Myocyte (in vitro differentiated cells): Measurements from ENCODE around the gene SV2B. TPM values are rescaled to one million over a fixed set of nuclear protein-coding genes. Genes with fewer than 3 reads are reported as not detected.
A peak's percentile ranks its signal among the peaks of the same experiment; 100 is the strongest.

ENCODE experiments used
- DNase-seq: peaks from one replicate; pipeline ENCODE4 v3.0.0-alpha.2; 2012; ENCODE audit warnings: low read depth
- total RNA-seq: library from RNA; depleted of rRNA; stranded (reverse); fragments of >200 nt; gene quantifications from 2 replicates; pipeline ENCODE4 v1.2.3, GENCODE V29; 2014

Gene SV2B
- total RNA-seq, 1 donor from 2014 or later: not detected

GRCh38 chr15:91263632-91264531 lies 163.8 kb downstream of the SV2B start:
- peak; percentile 15 for DNase-seq

GRCh38 chr15:91264651-91265351 lies 164.7 kb downstream of the SV2B start:
- no peak for DNase-seq

- DNase-seq: no peak
Observed at GRCh38 chr15:91265416-91265940, 165.4 kb downstream of the SV2B start.

GRCh38 chr15:91268510-91268909 lies 168.5 kb downstream of the SV2B start:
- DNase-seq: no peak

GRCh38 chr15:91270747-91271146 lies 170.7 kb downstream of the SV2B start:
- DNase-seq: no peak

GRCh38 chr15:91271565-91272153 lies 171.6 kb downstream of the SV2B start:
- DNase-seq: peak; percentile 78

- no peak for DNase-seq
Observed at GRCh38 chr15:91275844-91276243, 175.8 kb downstream of the SV2B start.

- DNase-seq: no peak
Observed at GRCh38 chr15:91278951-91279350, 178.9 kb downstream of the SV2B start.

GRCh38 chr15:91279486-91279885 lies 179.4 kb downstream of the SV2B start:
- DNase-seq: no peak

GRCh38 chr15:91281947-91282346 lies 181.9 kb downstream of the SV2B start:
- no peak for DNase-seq

GRCh38 chr15:91282486-91282885 lies 182.4 kb downstream of the SV2B start:
- DNase-seq: no peak

GRCh38 chr15:91283155-91283554 lies 183.1 kb downstream of the SV2B start:
- DNase-seq: no peak

GRCh38 chr15:91284758-91285466 lies 184.9 kb downstream of the SV2B start:
- peak; percentile 8 for DNase-seq

- DNase-seq: no peak
Observed at GRCh38 chr15:91289324-91289723, 189.3 kb downstream of the SV2B start.

GRCh38 chr15:91290553-91290952 lies 190.5 kb downstream of the SV2B start:
- DNase-seq: no peak

- no peak for DNase-seq
Observed at GRCh38 chr15:91291673-91292072, 191.6 kb downstream of the SV2B start.

- no peak for DNase-seq
Observed at GRCh38 chr15:91294344-91294743, 194.3 kb downstream of the SV2B start.

GRCh38 chr15:91294795-91295194 lies 194.7 kb downstream of the SV2B start:
- no peak for DNase-seq

- no peak for DNase-seq
Observed at GRCh38 chr15:91298101-91298500, 198.0 kb downstream of the SV2B start.

GRCh38 chr15:91302588-91303439 lies 202.8 kb downstream of the SV2B start:
- DNase-seq: peak; percentile 49
